GM18907 (cell line): Measurements from ENCODE around the gene NME8.
A peak's percentile ranks its signal among the peaks of the same experiment; 100 is the strongest.

Source experiments
- ATAC-seq: cut with Tn5 transposase; IDR thresholded peaks from one replicate; pipeline ENCODE4 v1.9.1; 2021; ENCODE audit warnings: mild to moderate bottlenecking, moderate library complexity; ENCODE audit not compliant: unreplicated experiment

The NME8 gene

GRCh38 chr7:37930226-37930948, 82.0 kb downstream of the NME8 start:
- ATAC-seq, result no peak

GRCh38 chr7:37932543-37932942, 84.1 kb downstream of the NME8 start:
- ATAC-seq, result no peak

GRCh38 chr7:37933018-37933566, 84.7 kb downstream of the NME8 start:
- no peak for ATAC-seq

- no peak for ATAC-seq
Observed at GRCh38 chr7:37942934-37943610, 94.7 kb downstream of the NME8 start.

GRCh38 chr7:37943905-37944736, 95.7 kb downstream of the NME8 start:
- peak; percentile 52 for ATAC-seq

GRCh38 chr7:37944737-37945054, 96.3 kb downstream of the NME8 start:
- peak; percentile 4 for ATAC-seq

- ATAC-seq, result no peak
Observed at GRCh38 chr7:37945336-37945735, 96.9 kb downstream of the NME8 start.

GRCh38 chr7:37947138-37947940, 98.9 kb downstream of the NME8 start:
- no peak for ATAC-seq

GRCh38 chr7:37947941-37948210, 99.5 kb downstream of the NME8 start:
- ATAC-seq, result no peak
